Frontal cortex (tissue), 4 donors: Measurements from ENCODE around the gene C20orf144. TPM values are rescaled to one million over a fixed set of nuclear protein-coding genes. Genes with fewer than 3 reads are reported as not detected.
A peak's percentile ranks its signal among the peaks of the same experiment; 100 is the strongest.

ENCODE experiments used
- DNase-seq, 2 donors: peaks; one replicate each; pipeline ENCODE4 v3.0.0; 2012; ENCODE audit warnings: low spot score in 2 of 2
- FAIRE-seq: peaks from 2 replicates; lab custom pipeline; 2012; peaks lifted over from hg19 to GRCh38; lab: Jason Lieb, UNC
- total RNA-seq: library from RNA; depleted of rRNA; stranded (reverse); fragments of >200 nt; gene quantifications from one replicate; pipeline ENCODE4 v1.2.3, GENCODE V29; 2014
- donor health status: control.
- donor health status: control.
- donor health status: control.

The C20orf144 gene
- total RNA-seq, 1 donor from 2014 or later: 0.41 TPM

DNA sequence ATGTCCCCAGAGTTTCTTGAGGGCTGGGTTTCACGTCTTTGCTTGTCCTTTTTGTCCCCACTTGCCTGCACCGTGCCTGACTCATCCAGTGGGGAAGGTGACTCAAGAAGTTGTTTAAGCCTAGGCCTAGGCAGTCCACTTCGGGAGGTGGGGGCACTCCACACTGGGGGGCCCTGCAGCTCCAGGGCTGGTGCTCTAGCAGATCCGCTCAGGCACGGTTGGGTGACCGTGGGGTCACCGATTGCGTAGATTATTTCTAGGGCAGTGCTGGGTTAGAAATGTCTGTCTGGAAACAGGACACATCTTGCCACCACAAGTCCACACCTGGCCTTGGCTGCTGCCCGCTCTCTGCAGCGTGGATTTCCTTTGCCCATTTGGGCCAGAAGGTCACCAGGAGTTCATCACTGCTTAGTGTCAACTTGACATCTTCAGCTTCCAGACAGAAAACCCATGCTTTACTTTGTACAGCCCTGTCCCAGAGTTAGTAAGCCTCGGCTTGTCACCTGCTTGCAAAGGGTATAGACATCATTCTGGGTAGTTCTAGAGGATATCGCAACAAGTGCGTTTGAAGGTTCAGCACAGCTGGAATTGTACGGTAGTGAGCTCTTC is 13.6 kb upstream of the C20orf144 start:
- FAIRE-seq: no peak

GRCh38 chr20:33649201-33649681 is 12.9 kb upstream of the C20orf144 start:
- DNase-seq (peak; percentile 52 to 59), FAIRE-seq (no peak)

More for the DNA sequence above, 13.6 kb upstream of the C20orf144 start:
- peak in 1 of 2 donors; percentile 8 for DNase-seq

DNA sequence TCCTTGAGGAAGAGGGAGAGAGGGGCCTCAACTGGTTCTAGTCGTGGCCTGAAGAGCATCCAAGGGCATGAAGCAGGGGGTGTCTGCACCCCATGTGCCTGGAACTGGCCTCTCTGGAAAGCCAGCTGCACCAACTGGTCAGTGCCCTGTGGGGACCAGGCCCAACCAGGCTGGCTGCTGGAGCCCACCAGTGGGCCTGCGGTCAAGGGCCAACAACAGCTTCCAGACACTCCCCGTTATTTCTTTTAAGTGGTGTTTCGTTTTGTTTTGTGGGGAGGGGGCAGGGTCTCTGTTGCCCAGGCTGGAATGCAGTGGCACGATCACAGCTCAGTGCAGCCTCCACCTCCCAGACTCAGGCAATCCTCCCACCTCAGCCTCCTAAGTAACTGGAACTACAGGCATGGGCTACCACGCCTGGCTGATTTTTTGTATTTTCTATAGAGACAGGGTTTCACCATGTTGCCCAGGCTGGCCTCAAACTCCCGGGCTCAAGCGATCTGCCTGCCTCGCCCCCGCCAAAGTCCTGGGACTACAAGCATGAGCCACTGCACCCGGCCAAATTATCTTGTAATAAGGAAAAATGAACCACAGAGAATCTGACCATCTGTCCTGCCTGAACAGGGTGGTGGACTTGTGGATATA is 11.9 kb upstream of the C20orf144 start:
- DNase-seq (no peak), FAIRE-seq (no peak)

DNA sequence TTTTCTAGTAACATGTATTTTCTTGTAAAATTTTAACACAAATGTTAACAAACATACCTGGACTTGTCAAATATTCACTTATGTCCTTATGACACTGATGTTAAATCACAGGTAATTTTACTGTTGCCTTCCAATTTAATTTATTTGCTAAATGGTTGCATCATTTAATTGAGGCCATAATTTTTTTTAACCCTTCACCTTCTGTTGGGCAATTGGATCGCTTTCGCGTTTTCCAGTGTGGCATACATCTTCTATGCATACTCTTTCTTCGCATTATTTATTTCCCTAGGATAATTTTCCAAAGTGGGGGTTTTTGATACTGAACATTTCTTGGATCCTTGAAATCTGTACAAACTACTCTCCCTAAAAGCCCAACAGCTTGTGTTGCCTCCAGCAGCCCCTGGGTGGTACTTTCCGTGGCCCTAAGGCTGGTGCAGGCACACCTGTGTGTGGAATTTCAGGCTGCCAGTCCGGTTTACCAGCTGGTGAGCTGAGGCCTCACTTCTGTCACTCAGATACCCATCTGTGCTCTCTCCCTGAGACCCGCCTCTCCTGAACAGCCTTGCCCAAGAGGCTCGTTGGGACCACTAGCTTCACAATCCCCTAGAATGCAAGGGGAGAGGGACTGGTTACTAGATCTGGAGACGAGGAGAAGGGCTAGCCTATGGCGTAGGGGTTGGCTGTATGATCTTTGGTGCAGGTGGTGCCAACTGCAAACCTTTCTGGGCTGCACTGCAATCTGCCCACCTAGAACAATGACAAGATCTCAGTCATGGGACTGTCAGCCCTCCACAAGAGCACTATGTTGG is 11.2 kb upstream of the C20orf144 start:
- FAIRE-seq (no peak), DNase-seq (no peak)

DNA sequence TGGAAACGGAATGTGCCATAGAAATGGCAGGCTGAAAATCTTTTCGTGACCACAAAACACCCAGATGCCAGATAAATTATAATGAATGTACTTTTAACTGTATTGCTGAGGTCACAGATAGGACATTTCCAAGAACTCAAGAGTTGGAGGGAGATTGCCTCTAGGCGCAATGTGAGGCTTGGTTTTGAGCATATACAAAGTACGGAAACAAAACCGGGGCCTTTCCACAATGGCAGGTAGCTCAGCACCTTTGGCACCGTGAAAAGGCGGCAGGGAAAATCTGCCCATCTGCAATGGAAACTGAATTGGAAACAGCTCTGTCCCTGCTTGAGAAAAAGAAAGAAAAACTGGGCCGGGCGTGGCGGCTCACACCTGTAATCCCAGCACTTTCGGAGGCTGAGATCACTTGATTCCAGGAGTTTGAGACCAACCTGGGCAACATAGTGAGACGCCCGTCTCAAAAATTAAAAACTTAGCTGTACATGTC is 10.5 kb upstream of the C20orf144 start:
- FAIRE-seq: no peak
- DNase-seq: no peak

DNA sequence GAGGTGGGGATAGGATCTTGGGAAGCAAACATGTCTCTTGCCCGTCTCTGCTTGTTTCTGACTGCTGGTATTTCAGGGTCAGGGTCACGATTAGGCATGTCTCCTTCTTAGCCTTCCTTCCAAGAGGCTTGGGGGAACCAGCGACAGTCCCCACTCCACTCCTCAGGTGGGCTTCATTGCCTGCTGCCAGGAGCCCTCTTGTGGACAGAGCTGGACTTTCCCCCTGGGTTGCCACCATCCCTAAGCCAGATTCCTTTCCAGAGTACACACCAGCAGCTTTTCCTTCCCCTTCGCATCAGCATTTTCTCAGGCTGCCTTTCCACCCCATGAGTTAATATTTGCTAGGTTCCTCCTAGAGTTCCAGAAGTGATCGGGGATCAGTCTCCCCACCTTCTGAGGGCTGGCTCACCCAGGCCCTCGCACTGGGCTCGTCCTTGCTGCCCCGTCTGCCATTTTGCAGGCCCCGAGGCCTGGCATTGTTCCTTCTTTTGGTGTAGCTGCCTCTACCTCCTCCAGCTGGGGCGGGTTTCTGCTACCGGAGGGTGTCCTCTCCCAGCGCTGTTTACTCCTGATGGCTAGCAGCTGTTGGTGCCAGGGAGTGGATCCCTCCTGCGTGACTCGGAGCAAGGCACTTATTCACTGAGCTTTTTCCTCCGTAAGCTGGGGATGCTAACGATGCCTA is 8.8 kb upstream of the C20orf144 start:
- FAIRE-seq: no peak

GRCh38 chr20:33653900-33654596 is 8.1 kb upstream of the C20orf144 start:
- DNase-seq: no peak
- FAIRE-seq: no peak

More for the DNA sequence above, 8.8 kb upstream of the C20orf144 start:
- peak; percentile 68 to 80 for DNase-seq

GRCh38 chr20:33654680-33655161 is 7.4 kb upstream of the C20orf144 start:
- DNase-seq: no peak
- FAIRE-seq: no peak

- DNase-seq (no peak), FAIRE-seq (no peak)
Measured at GRCh38 chr20:33655164-33655563, 7.0 kb upstream of the C20orf144 start.

DNA sequence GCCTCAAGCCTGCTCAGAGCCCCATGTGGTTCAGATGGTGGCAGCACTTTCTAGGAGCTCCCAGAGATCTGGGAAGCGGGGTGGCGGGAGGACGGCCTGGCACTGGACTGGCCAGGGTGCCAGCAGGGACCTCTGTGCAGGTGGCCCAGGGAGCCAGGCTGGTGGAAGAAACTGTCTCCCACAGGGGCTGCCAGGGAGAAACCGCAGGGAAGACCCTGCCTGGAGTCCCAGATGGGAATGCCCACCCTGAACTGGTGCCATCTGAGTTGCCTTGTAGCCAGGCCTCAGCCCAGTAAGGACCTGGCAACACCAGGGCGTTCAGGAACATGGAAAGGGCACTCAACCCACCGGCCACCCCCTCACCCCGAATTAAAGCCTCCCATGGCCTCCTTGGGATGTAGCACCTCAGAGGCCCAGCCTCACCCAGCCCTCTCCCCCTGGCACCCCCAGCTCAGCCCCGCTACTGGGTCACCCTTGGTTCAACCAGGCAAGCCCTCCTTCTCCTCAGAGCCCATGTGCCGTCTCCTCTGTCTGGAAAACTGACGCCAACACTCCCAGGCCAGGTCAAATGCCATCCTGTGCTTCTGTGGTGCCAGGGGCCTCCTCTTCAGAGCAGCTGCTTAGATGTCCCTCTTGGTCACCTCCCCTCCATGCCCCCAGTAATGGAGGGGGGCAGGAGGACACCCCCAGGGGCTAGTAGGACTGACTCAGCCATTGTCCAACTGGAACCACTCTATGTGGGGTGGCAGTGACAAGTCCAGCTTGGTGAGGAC is 5.9 kb upstream of the C20orf144 start:
- FAIRE-seq: no peak
- DNase-seq: no peak

DNA sequence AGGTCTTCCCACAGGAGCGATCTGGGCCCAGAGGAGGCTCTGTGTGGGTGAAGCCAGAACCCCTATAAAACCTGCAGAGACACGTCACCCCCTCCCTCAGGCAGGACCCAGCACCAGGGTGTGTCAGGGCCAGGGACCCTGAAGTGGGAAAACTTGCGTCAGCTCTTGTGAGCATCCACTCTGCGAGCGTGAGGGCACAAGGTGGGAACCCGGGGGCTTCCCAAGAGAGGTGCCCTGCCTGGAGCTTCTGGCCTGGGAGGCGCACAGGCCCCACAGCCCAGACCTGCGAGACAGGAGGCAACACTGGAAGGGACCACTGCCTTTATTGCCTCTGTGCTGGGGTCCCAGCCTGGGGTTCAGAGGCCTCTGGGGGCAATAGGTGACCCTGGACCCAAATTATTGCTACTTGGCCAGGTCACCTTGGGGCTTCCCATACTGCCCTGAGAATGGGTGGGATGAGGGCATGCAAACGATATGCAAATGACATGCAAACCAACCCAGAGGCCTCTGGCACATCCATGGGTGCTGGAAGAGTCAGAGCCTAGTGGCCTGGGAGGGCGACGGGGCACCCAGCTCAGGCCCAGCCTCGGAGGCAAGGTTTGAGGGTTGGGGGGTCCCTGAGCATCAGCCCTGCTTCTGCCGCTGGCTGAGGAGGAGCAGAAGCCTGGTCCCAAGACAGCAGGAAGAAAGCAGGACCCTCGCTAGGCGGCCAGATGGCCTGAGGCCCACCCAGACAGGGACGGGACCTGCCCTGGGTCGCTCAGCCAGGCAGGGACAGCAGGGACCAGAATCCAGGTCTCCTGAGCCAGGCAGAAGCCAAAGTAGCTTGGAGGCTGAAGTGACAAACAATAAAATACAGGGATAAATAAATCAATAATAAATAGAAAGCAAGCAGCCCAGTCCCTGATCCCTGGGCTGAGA is 5.1 kb upstream of the C20orf144 start:
- FAIRE-seq (no peak), DNase-seq (no peak)

DNA sequence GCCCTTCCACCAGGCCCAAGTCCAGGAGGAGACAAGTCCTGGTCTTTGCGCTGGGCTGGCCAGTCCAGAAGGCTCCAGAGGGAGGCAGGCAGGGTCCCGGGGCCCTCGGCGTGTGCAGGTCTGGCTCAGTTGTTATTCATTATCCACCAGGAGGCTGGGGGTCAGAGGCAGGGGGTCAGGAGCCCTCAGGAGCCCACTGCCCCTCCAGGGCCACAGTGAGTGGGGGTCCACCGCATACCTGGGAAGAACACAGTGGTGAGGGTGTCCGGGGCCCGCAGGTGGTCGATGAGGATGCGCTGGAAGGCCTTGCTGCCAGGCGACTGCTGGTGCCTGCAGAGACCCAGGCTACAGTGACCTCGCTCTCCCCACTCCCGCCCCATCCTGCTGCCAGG is 4.4 kb upstream of the C20orf144 start:
- no peak for FAIRE-seq
- DNase-seq: no peak

DNA sequence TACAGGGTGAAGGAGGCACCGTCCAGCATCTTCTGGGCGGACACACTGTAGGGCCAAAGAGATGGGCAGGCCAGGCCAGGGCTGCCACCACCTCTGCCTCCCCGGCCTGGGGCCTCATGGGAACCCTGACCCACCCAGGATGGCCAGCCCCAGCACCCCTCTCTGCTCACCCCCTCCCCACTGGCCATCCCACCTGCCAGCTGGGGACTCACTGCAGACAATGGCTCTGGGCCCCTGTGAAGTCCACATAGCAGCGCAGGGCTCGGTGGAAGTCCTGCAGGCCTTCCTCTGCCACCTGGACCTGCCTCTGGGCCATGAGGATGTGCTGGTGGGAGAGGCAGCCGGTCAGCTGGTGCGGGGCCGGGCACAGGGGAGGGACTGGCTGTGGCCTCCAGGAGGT is 3.6 kb upstream of the C20orf144 start:
- FAIRE-seq (no peak), DNase-seq (peak in 1 of 2 donors; percentile 19)

GRCh38 chr20:33658929-33659328 is 3.2 kb upstream of the C20orf144 start:
- no peak for DNase-seq
- no peak for FAIRE-seq

- peak in 1 of 2 donors; percentile 8 for DNase-seq
- no peak for FAIRE-seq
Measured at GRCh38 chr20:33659341-33660034, 2.6 kb upstream of the C20orf144 start.

DNA sequence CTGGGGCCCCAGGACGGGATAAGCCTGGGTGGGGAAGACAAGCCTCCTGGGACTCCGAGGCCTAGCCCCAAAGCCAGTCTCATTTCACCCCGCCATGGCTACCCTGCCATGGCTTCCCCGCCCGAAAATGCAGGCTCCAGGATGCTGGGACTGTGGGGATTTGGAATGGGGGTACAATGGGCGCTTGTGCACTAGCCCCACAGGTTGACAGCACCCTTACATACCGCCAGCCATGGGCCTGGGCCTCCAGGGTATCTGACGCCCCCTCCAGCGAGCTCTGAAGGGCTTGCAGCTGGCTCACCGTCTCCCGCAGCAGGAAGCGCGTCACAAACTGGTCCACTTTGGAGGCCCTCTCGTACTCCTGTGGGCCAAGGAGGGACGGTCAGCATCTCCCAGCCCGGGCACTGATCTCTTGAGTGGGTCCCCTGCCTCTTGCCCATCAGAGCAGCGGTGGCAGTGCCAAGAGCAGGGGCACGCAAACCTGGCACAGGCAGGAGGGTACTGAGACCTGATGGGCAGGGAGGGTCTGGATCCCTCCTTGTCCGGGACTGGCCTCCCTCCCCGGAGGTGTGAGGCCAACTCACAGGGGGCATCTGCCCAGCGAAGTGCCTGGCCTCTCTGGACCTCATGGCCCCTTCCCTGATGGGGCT is 2.0 kb upstream of the C20orf144 start:
- FAIRE-seq: no peak

GRCh38 chr20:33660685-33661058 is 1.5 kb upstream of the C20orf144 start:
- FAIRE-seq (no peak), DNase-seq (no peak)

More for the DNA sequence above, 2.0 kb upstream of the C20orf144 start:
- no peak for DNase-seq
